Stomach (tissue), 4 donors: ENCODE results near the gene LRRC74A.

Experiments
- POLR2A ChIP-seq, 4 donors: fragments of 450-650 bp; IDR thresholded peaks; one replicate each; pipeline ENCODE4 v1.6.1; 2016; ENCODE audit warnings: antibody characterized with exemption in 4 of 4, control low read depth in 2 of 4, mild to moderate bottlenecking in 1 of 4, moderate library complexity in 1 of 4
- POLR2AphosphoS5 ChIP-seq, 3 donors: sonication (generic); formaldehyde crosslinking; IDR thresholded peaks; one replicate each; pipeline ENCODE4 v1.6.1; 2016; ENCODE audit warnings: antibody characterized with exemption in 3 of 3
- TF ChIP-seq, protein P1 (sequence below), 7 experiments: fragments of 450-650 bp in 4 of 7; fragments of 200-600 bp in 3 of 7; sonication (generic) in 3 of 7; IDR thresholded peaks; one replicate each; pipeline ENCODE4 v1.5.1; 2016 to 2019; ENCODE audit warnings: antibody characterized with exemption in 7 of 7, control low read depth in 2 of 7, mild to moderate bottlenecking in 1 of 7

GRCh38 chr14:76782115-76782884 is 43.9 kb upstream of the LRRC74A start:
- TF ChIP-seq, protein P1, sequence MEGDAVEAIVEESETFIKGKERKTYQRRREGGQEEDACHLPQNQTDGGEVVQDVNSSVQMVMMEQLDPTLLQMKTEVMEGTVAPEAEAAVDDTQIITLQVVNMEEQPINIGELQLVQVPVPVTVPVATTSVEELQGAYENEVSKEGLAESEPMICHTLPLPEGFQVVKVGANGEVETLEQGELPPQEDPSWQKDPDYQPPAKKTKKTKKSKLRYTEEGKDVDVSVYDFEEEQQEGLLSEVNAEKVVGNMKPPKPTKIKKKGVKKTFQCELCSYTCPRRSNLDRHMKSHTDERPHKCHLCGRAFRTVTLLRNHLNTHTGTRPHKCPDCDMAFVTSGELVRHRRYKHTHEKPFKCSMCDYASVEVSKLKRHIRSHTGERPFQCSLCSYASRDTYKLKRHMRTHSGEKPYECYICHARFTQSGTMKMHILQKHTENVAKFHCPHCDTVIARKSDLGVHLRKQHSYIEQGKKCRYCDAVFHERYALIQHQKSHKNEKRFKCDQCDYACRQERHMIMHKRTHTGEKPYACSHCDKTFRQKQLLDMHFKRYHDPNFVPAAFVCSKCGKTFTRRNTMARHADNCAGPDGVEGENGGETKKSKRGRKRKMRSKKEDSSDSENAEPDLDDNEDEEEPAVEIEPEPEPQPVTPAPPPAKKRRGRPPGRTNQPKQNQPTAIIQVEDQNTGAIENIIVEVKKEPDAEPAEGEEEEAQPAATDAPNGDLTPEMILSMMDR (IDR thresholded peaks at IDR 0.05) = no peak
- no peak for TF ChIP-seq POLR2AphosphoS5 (IDR thresholded peaks at IDR 0.05)
- TF ChIP-seq POLR2A (IDR thresholded peaks at IDR 0.05) = no peak
